ENCODE data around the gene ZNF669.

ZNF669 gene

DNA sequence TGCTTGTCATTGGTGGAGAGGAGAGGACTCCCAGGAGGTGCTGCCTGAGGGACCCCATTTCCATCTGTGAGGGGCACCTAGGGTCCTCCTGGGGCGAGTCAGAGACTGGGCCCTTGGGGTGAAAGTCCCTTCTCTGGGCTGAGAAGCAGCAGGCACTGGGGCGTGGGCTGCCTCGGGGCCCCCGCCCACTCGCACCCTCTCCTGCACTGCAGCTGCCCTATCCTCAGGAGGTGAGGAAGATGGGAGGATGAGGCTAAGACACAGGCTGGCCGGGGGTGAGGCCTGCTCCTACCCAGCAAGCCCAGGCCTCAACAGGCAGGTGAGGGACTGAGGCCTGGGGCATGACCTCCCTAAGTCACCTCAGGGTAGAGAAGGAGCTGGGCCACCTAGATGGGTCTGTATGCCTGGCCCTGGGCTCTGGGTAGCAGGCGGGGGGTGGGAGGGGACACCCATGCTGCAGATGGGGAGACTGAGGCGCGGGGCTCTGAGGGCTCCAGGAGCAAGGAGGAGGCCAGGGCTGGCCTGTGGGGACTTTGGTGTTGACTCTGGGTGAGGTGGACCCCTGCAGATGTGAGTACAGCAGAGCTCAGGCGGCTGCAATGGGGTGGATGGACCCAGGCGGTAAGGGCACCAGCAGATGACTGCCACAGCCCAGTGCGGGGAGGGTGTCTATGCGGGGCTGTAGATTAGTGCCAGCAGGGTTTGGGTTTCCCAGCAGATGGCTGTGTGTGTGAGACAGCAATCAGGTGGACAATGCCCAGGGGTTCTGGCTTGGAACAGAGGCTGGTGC, 10.4 kb upstream of the ZNF669 start:
- peaks cover 20% of the 10 kb centered on the region for H3K27me3 ChIP-seq
- H3K9me3 ChIP-seq: no peaks in the 10 kb centered on the region; the same call in 1 of the 2 replicates
- no peaks in the 10 kb centered on the region for H3K36me3 ChIP-seq
- no peaks in the 10 kb centered on the region for H3K4me1 ChIP-seq
- peak; percentile 14 for DNase-seq
- TF ChIP-seq, protein P1, sequence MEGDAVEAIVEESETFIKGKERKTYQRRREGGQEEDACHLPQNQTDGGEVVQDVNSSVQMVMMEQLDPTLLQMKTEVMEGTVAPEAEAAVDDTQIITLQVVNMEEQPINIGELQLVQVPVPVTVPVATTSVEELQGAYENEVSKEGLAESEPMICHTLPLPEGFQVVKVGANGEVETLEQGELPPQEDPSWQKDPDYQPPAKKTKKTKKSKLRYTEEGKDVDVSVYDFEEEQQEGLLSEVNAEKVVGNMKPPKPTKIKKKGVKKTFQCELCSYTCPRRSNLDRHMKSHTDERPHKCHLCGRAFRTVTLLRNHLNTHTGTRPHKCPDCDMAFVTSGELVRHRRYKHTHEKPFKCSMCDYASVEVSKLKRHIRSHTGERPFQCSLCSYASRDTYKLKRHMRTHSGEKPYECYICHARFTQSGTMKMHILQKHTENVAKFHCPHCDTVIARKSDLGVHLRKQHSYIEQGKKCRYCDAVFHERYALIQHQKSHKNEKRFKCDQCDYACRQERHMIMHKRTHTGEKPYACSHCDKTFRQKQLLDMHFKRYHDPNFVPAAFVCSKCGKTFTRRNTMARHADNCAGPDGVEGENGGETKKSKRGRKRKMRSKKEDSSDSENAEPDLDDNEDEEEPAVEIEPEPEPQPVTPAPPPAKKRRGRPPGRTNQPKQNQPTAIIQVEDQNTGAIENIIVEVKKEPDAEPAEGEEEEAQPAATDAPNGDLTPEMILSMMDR (IDR thresholded peaks at IDR 0.05; ENCODE audit: low read depth, low read length): no peak
- H3K4me3 ChIP-seq (ENCODE audit: low read depth, low read length): no peak overlapping the region

GRCh38 chr1:247113733-247114271, 9.6 kb upstream of the ZNF669 start:
- Histone ChIP-seq H3K27me3 (peaks cover 20% of the 10 kb centered on the region), H3K9me3 (no peaks in the 10 kb centered on the region; the same call in 1 of the 2 replicates)
- TF ChIP-seq, protein P1 (IDR thresholded peaks at IDR 0.05; ENCODE audit: low read depth, low read length): no peak

GRCh38 chr1:247113094-247113497, 8.9 kb upstream of the ZNF669 start:
- TF ChIP-seq, protein P1 (IDR thresholded peaks at IDR 0.05; ENCODE audit: low read depth, low read length): no peak
- no peaks in the 10 kb centered on the region for H3K4me1 ChIP-seq
- peaks cover 20% of the 10 kb centered on the region for H3K27me3 ChIP-seq
- H3K36me3 ChIP-seq: no peaks in the 10 kb centered on the region
- H3K4me3 ChIP-seq (ENCODE audit: low read depth, low read length): no peak overlapping the region
- DNase-seq: no peak
- no peaks in the 10 kb centered on the region; the same call in 1 of the 2 replicates for H3K9me3 ChIP-seq

More at GRCh38 chr1:247113733-247114271, 9.6 kb upstream of the ZNF669 start:
- Histone ChIP-seq H3K4me1 (no peaks in the 10 kb centered on the region), H3K36me3 (no peaks in the 10 kb centered on the region), H3K4me3 (ENCODE audit: low read depth, low read length) (no peak overlapping the region)
- DNase-seq: no peak

GRCh38 chr1:247112479-247112781, 8.3 kb upstream of the ZNF669 start:
- TF ChIP-seq, protein P1 (IDR thresholded peaks at IDR 0.05; ENCODE audit: low read depth, low read length): no peak
- no peaks in the 10 kb centered on the region for H3K36me3 ChIP-seq
- no peaks in the 10 kb centered on the region; the same call in 1 of the 2 replicates for H3K9me3 ChIP-seq
- H3K4me3 ChIP-seq (ENCODE audit: low read depth, low read length): peak overlapping the region; percentile 63
- peaks cover 20% of the 10 kb centered on the region for H3K27me3 ChIP-seq
- no peaks in the 10 kb centered on the region for H3K4me1 ChIP-seq
- DNase-seq: no peak

DNA sequence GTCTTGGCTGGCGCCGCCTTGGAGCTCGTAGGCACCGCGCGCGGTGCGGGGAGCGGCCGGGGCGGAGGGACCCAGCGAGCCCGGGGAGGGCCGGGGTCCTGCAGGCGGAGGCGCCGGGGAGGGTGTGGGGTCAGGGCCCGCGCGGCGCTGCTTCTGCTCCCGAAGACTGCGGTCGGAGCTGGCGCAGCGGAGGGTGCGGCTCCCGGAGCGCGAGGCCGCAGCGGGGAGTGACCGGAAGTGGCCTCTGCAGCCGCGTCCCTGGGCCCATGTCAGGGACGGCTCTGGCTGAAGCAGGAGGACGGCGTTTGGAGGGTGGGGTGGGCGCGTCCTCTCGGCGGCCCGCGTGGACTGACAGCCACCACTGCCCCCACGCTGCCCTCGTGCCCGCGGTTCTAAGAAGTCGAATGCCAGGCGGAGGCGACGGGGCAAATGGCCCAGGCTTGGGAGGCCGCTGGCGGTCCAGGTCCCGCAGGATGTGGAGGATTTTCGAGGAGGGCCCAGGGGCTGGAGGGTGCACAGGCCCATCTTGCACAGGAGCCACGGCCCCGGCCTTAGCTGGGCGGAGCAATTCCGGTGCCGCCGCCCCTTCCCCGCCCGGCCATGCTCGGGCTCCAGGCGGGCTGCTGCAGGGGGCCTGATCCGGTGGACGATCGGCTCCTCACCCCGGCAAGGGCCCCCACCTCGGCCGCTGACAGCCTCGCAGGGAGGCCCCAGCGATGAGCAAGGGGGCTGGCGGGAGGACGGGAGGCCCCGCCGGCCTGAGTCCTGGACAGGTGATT, 7.7 kb upstream of the ZNF669 start:
- Histone ChIP-seq H3K36me3 (no peaks in the 10 kb centered on the region), H3K27me3 (peaks cover 20% of the 10 kb centered on the region), H3K4me3 (ENCODE audit: low read depth, low read length) (peak overlapping the region; percentile 63), H3K9me3 (no peaks in the 10 kb centered on the region; the same call in 1 of the 2 replicates), H3K4me1 (no peaks in the 10 kb centered on the region)
- TF ChIP-seq, protein P1 (IDR thresholded peaks at IDR 0.05; ENCODE audit: low read depth, low read length): no peak
- DNase-seq: peak; percentile 32

Measured in BE2C (cell line).